ENCODE data around the gene TIGD7.

TIGD7 gene, protein sequence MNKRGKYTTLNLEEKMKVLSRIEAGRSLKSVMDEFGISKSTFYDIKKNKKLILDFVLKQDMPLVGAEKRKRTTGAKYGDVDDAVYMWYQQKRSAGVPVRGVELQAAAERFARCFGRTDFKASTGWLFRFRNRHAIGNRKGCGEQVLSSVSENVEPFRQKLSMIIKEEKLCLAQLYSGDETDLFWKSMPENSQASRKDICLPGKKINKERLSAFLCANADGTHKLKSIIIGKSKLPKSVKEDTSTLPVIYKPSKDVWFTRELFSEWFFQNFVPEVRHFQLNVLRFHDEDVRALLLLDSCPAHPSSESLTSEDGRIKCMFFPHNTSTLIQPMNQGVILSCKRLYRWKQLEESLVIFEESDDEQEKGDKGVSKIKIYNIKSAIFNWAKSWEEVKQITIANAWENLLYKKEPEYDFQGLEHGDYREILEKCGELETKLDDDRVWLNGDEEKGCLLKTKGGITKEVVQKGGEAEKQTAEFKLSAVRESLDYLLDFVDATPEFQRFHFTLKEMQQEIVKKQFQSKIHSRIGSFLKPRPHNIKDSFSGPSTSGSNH

DNA sequence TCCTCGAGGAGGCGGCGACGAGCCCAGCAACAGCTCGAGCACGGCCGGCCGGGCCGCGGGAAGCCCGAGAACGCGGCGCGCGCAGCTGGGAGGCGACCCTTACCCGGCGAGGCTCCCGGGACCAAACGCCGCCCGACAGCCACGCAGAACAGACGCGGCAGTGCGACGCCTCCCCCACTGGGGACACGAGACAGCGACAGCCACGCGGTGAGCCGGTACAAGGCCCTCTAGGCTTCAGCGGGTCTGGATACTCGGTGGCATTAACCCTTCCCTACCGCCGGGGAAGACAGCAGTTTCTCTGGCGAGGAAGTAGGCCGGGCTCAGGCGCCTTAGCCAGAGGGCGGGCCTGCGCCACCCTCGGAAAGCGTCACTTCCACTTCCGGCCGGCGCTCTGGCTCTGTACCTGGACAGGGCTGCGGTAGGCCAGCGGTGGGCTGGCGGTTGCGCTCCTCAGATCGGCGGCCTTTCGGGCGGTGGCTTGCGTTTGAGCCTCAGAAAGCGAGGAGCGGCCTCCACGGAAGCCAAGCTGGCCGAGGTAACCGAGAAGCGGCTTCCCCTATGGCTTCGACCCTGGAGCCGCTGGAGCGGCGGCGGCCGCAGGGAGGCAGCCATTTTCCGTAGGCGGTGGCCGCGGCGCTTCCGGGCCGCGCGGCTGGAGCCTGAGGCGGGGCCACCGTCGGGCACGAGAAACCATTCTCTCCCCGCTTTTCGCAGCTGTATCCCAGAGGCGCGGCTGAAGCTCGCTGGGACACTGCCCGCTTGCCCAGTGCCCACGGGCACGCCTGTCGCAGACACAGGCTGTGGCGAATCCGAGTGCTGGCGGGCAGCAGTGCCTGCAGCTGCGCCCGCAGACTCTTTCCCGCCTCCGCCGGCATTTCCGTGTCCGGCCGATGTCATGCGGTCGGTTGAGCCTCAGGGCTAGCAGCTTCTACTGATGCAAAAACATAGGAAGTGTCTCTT is at the start of gene TIGD7, which contains the start of gene ZNF75A:
Gene TIGD7, minus strand, starts transcription at position 322 of the 960 bp plus-strand sequence. CDS start 4,816 bp downstream, outside the sequence.
Gene ZNF75A, plus strand, starts transcription at position 389 of the 960 bp plus-strand sequence. CDS start 2,932 bp downstream, outside the sequence.
- DNase-seq: no peak

DNA sequence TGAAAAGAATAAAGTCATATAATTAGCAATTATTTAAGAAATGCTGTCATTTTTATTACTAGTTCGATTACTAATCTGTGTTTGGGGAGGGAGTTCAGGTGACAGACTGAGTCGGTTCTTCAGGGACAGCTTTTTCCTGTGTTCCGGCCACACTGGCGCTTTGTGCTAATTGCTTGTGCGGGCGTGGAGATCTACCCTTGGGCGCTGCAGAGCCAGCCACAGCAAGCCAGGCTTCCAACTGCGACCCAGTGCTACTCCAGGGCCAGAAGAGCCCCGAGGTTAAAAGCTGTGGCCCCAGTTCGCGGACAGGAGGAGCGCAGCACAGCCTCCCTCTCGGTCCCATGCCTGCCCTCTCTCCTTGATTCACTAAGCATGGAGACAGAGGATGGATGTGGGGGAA is 43.9 kb upstream of the TIGD7 start:
- no peak for DNase-seq

- no peak for DNase-seq
Measured at GRCh38 chr16:3348547-3349167, 43.4 kb upstream of the TIGD7 start.

- no peak for DNase-seq
Measured at GRCh38 chr16:3347586-3347985, 42.4 kb upstream of the TIGD7 start.

DNA sequence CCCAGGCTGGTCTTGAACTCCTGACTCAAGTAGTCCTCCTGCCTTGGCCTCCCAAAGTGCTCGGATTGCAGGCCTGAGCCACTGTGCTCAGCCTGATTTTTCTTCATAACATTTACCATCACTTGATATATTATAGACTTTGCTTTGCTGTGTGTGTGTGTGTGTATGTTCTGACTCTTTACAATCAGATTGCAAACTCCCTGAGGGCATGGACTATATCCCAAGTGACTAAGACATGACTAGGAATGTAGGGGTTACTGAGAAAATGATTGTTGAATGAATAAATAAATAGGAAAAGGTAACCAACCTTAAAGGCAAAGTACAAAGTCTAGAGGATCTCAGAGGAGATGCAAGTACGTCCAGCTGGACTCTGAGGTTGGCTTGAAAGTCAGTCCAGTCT is 40.8 kb upstream of the TIGD7 start:
- no peak for DNase-seq

GRCh38 chr16:3328643-3329042 is 23.4 kb upstream of the TIGD7 start:
- DNase-seq: no peak

DNA sequence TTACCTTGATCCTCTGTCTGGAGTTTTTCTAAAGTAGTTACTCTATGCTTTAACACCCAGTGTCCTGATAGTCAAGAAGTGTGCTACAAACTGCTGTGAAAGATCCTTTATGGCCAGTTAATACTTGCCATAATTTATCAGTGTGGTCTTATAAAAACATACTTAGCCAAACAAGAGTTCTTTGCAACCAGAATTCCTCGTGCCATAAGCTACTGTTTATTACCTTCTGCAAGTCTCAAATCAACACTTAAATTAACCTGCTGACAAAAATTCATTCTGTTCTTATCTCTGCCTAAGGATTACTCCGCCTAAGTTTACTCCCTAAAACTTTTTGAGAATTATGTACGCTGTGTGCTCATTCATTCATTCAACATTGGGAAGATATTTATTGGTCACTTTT is 22.9 kb upstream of the TIGD7 start:
- no peak for DNase-seq

GRCh38 chr16:3327514-3327913 is 22.3 kb upstream of the TIGD7 start:
- DNase-seq: no peak

- no peak for DNase-seq
Measured at GRCh38 chr16:3321816-3322215, 16.6 kb upstream of the TIGD7 start.

DNA sequence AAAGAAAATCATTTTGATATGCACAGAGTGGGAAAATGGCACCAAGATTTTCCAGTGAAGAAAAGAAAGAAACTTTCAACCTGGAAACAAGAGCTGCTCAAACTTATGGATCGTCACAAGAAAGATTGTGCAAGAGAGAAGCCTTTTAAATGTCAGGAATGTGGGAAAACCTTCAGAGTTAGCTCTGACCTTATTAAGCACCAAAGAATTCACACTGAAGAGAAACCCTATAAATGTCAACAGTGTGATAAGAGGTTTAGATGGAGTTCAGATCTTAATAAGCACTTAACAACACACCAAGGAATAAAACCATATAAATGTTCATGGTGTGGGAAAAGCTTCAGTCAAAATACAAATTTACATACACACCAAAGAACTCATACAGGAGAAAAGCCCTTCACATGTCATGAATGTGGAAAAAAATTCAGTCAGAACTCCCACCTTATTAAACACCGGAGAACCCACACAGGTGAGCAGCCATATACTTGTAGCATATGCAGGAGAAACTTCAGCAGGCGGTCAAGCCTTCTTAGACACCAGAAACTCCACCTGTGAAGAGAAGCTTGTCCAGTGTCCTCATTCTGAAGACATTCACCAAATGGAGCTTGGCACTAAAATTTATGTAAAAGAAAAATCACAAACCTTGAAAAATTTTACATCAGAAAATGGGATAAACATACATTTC is 12.2 kb upstream of the TIGD7 start:
- no peak for DNase-seq

DNA sequence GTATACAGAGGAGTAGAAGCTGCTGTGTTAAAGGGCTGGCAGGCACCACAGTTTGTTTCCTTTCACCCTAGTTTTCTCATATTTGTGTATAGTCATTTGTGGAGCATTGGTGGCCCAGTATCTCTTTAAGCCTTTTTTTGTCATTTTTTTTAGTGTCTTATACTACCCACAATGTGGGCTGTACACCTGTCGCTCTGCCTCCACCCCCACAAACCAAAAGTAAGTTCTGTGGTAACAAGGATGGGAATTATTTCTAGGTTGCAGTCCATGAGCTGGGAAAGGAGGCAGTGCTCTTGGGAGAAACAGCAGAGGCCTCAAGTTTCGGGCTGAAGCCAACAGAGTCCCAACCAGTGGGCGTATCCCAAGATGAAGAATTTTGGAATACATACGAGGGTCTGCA is 6.3 kb upstream of the TIGD7 start:
- DNase-seq: no peak

DNA sequence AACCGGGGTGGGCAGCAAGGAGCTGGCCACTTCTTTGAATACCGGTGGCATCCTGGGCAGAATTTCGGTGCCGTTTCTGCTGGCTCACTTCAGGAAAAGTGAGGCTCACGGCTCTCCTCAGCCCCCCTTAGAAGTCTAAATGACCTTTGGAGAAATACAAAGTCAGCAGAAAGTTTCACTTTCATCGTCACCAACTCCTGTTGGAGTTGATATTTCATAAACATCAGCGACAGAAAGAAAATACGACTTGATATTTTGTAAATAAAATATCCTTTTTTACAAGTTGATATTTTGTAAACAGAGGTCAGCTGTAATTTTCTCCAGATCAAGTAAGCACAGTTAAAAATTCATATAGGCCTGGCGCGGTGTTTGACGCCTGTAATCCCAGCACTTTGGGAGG is 848 bp upstream of the TIGD7 start:
- DNase-seq: no peak

DNA sequence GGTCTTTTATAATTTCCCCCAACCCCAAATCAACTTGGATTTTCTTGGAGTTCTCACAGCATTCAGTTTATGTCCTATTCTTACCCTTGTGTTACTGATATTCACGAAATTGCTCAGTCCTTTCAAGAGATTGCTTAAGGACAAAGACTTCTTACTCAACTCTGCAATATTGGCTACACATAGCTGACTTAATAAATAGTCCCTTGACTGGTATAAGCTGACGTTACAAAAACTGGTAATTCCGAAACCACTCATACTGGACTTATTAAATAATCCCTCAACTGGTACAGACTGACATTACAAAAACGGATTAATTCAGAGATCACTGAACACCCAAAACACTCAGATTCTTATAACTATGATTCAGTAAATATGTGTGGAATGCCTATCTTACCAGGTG is 860 bp downstream of the TIGD7 start:
- no peak for DNase-seq

DNA sequence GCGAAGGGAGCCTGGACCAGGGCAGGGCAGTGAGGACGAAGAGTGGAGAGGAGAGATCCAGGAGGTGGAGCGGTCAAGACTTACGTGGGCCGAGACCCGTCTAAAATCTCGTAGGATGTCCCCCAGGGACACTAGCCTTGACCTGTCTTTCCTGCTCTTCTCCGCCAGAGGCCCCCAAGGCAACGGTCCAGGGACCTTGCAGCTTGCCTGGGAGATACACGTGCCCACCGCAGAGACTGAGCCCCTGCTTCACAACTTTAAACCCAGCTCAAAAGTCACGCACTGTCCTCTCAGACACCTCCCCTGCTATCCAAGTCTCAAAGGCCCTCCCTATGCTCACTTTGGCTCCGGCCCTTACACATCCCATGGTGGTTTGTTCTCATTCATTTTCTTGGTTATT is 9.4 kb downstream of the TIGD7 start:
- DNase-seq: no peak

- no peak for DNase-seq
Measured at GRCh38 chr16:3295209-3295608, 10.0 kb downstream of the TIGD7 start.

DNA sequence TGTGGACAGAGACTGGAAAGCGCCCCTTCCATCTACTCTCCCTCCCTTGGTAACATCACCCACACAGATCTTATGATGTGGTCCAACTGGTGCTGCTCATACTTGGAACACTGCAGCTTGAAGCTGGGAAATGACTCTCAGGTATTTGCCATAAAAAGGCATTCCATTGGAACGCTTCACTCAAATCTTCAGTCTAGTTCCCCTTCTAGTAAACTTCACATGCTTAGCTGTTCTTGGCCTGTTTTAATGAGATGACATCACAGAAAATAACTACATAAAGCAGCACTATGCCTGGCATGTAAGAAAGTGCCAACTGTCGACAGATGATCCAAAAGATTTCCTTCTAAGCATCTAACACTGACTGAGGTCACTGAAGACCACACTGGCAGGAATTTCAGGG is 12.6 kb downstream of the TIGD7 start:
- DNase-seq: no peak

- DNase-seq: no peak
Measured at GRCh38 chr16:3289998-3290673, 15.1 kb downstream of the TIGD7 start.

DNA sequence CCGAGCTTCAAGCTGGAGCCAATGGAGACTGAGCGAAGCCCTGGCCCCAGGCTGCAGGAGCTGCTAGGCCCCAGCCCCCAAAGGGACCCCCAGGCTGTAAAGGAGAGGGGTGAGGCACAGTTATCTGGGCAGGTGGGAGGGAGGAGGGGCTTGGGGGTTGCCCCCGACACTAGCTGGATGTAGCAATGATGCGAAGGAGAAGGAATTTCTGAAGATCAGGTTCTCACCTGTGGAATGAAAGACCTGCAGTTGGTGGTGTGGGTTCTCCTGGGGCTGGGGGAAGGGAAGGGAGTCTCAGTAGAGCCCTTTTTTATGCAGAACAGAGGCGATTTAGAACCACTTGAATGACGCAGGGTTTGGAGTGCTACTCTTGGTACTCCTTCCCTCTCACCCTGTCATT is 20.1 kb downstream of the TIGD7 start:
- no peak for DNase-seq

- no peak for DNase-seq
Measured at GRCh38 chr16:3283543-3284447, 21.4 kb downstream of the TIGD7 start.

GRCh38 chr16:3282730-3283542 is 22.3 kb downstream of the TIGD7 start, which contains the start of gene ZNF263:
Gene ZNF263, plus strand, starts transcription at chr16:3283491. Its CDS starts 328 bp downstream, at chr16:3283819.
- peak; percentile 82 for DNase-seq

Measured in NCI-H1048 (cell line).